Measurements from ENCODE around the gene SUCLG2.

The SUCLG2 gene

GRCh38 chr3:67402873-67403272, 251.5 kb downstream of the SUCLG2 start:
- no peaks in the 10 kb centered on the region for H3K27me3 ChIP-seq (replicated peaks; ENCODE audit: control insufficient read depth, insufficient read depth, low read length, poor library complexity, severe bottlenecking)
- H3K9me3 ChIP-seq (ENCODE audit: control insufficient read depth, low read length), result no peaks in the 10 kb centered on the region
- H3K36me3 ChIP-seq (ENCODE audit: control insufficient read depth, insufficient read depth, low read length), result peaks cover 14% of the 10 kb centered on the region
- no peak for DNase-seq
- no peak overlapping the region for H3K4me3 ChIP-seq (ENCODE audit: insufficient read depth, low read depth, low read length, poor library complexity, severe bottlenecking)
- H3K27ac ChIP-seq (ENCODE audit: insufficient read depth, low read length, poor library complexity, severe bottlenecking), result no peak overlapping the region
- H3K4me1 ChIP-seq (ENCODE audit: control insufficient read depth, insufficient read depth, low read length, poor library complexity, severe bottlenecking), result no peaks in the 10 kb centered on the region

- H3K27ac ChIP-seq (ENCODE audit: insufficient read depth, low read length, poor library complexity, severe bottlenecking), result no peak overlapping the region
- H3K4me3 ChIP-seq (ENCODE audit: insufficient read depth, low read depth, low read length, poor library complexity, severe bottlenecking), result no peak overlapping the region
- H3K9me3 ChIP-seq (ENCODE audit: control insufficient read depth, low read length), result no peaks in the 10 kb centered on the region
- H3K27me3 ChIP-seq (replicated peaks; ENCODE audit: control insufficient read depth, insufficient read depth, low read length, poor library complexity, severe bottlenecking), result no peaks in the 10 kb centered on the region
- peaks cover 14% of the 10 kb centered on the region for H3K36me3 ChIP-seq (ENCODE audit: control insufficient read depth, insufficient read depth, low read length)
- no peak for DNase-seq
- no peaks in the 10 kb centered on the region for H3K4me1 ChIP-seq (ENCODE audit: control insufficient read depth, insufficient read depth, low read length, poor library complexity, severe bottlenecking)
These were observed 252.5 kb downstream of the SUCLG2 start for GRCh38 chr3:67401921-67402320.

GRCh38 chr3:67400476-67400875, 253.9 kb downstream of the SUCLG2 start:
- no peaks in the 10 kb centered on the region for H3K27me3 ChIP-seq (replicated peaks; ENCODE audit: control insufficient read depth, insufficient read depth, low read length, poor library complexity, severe bottlenecking)
- no peaks in the 10 kb centered on the region for H3K9me3 ChIP-seq (ENCODE audit: control insufficient read depth, low read length)
- H3K4me1 ChIP-seq (ENCODE audit: control insufficient read depth, insufficient read depth, low read length, poor library complexity, severe bottlenecking), result no peaks in the 10 kb centered on the region
- no peak overlapping the region for H3K4me3 ChIP-seq (ENCODE audit: insufficient read depth, low read depth, low read length, poor library complexity, severe bottlenecking)
- H3K36me3 ChIP-seq (ENCODE audit: control insufficient read depth, insufficient read depth, low read length), result peaks cover 6% of the 10 kb centered on the region
- DNase-seq, result no peak
- H3K27ac ChIP-seq (ENCODE audit: insufficient read depth, low read length, poor library complexity, severe bottlenecking), result no peak overlapping the region

GRCh38 chr3:67389176-67389575, 265.2 kb downstream of the SUCLG2 start:
- no peak for DNase-seq
- Histone ChIP-seq H3K27me3 (replicated peaks; ENCODE audit: control insufficient read depth, insufficient read depth, low read length, poor library complexity, severe bottlenecking) (no peaks in the 10 kb centered on the region), H3K36me3 (ENCODE audit: control insufficient read depth, insufficient read depth, low read length) (peaks cover 9% of the 10 kb centered on the region)

GRCh38 chr3:67388738-67389137, 265.7 kb downstream of the SUCLG2 start:
- no peaks in the 10 kb centered on the region for H3K4me1 ChIP-seq (ENCODE audit: control insufficient read depth, insufficient read depth, low read length, poor library complexity, severe bottlenecking)
- no peak overlapping the region for H3K27ac ChIP-seq (ENCODE audit: insufficient read depth, low read length, poor library complexity, severe bottlenecking)
- H3K27me3 ChIP-seq (replicated peaks; ENCODE audit: control insufficient read depth, insufficient read depth, low read length, poor library complexity, severe bottlenecking), result no peaks in the 10 kb centered on the region
- no peak overlapping the region for H3K4me3 ChIP-seq (ENCODE audit: insufficient read depth, low read depth, low read length, poor library complexity, severe bottlenecking)
- DNase-seq, result no peak
- no peaks in the 10 kb centered on the region for H3K9me3 ChIP-seq (ENCODE audit: control insufficient read depth, low read length)
- peaks cover 9% of the 10 kb centered on the region for H3K36me3 ChIP-seq (ENCODE audit: control insufficient read depth, insufficient read depth, low read length)

More at GRCh38 chr3:67389176-67389575, 265.2 kb downstream of the SUCLG2 start:
- H3K9me3 ChIP-seq (ENCODE audit: control insufficient read depth, low read length), result no peaks in the 10 kb centered on the region
- H3K4me3 ChIP-seq (ENCODE audit: insufficient read depth, low read depth, low read length, poor library complexity, severe bottlenecking), result no peak overlapping the region
- H3K4me1 ChIP-seq (ENCODE audit: control insufficient read depth, insufficient read depth, low read length, poor library complexity, severe bottlenecking), result no peaks in the 10 kb centered on the region
- no peak overlapping the region for H3K27ac ChIP-seq (ENCODE audit: insufficient read depth, low read length, poor library complexity, severe bottlenecking)

GRCh38 chr3:67386451-67386850, 268.0 kb downstream of the SUCLG2 start:
- Histone ChIP-seq H3K9me3 (ENCODE audit: control insufficient read depth, low read length) (no peaks in the 10 kb centered on the region), H3K36me3 (ENCODE audit: control insufficient read depth, insufficient read depth, low read length) (peaks cover 9% of the 10 kb centered on the region)
- no peak for DNase-seq

GRCh38 chr3:67384760-67385397, 269.5 kb downstream of the SUCLG2 start:
- Histone ChIP-seq H3K27ac (ENCODE audit: insufficient read depth, low read length, poor library complexity, severe bottlenecking) (no peak overlapping the region), H3K9me3 (ENCODE audit: control insufficient read depth, low read length) (no peaks in the 10 kb centered on the region), H3K36me3 (ENCODE audit: control insufficient read depth, insufficient read depth, low read length) (peaks cover 12% of the 10 kb centered on the region), H3K27me3 (replicated peaks; ENCODE audit: control insufficient read depth, insufficient read depth, low read length, poor library complexity, severe bottlenecking) (no peaks in the 10 kb centered on the region), H3K4me3 (ENCODE audit: insufficient read depth, low read depth, low read length, poor library complexity, severe bottlenecking) (no peak overlapping the region), H3K4me1 (ENCODE audit: control insufficient read depth, insufficient read depth, low read length, poor library complexity, severe bottlenecking) (no peaks in the 10 kb centered on the region)
- DNase-seq, result peak in 1 of 3 donors; percentile 7

More at GRCh38 chr3:67386451-67386850, 268.0 kb downstream of the SUCLG2 start:
- Histone ChIP-seq H3K4me3 (ENCODE audit: insufficient read depth, low read depth, low read length, poor library complexity, severe bottlenecking) (no peak overlapping the region), H3K27ac (ENCODE audit: insufficient read depth, low read length, poor library complexity, severe bottlenecking) (no peak overlapping the region), H3K4me1 (ENCODE audit: control insufficient read depth, insufficient read depth, low read length, poor library complexity, severe bottlenecking) (no peaks in the 10 kb centered on the region), H3K27me3 (replicated peaks; ENCODE audit: control insufficient read depth, insufficient read depth, low read length, poor library complexity, severe bottlenecking) (no peaks in the 10 kb centered on the region)

- Histone ChIP-seq H3K4me1 (ENCODE audit: control insufficient read depth, insufficient read depth, low read length, poor library complexity, severe bottlenecking) (no peaks in the 10 kb centered on the region), H3K27ac (ENCODE audit: insufficient read depth, low read length, poor library complexity, severe bottlenecking) (no peak overlapping the region), H3K27me3 (replicated peaks; ENCODE audit: control insufficient read depth, insufficient read depth, low read length, poor library complexity, severe bottlenecking) (no peaks in the 10 kb centered on the region), H3K9me3 (ENCODE audit: control insufficient read depth, low read length) (no peaks in the 10 kb centered on the region), H3K4me3 (ENCODE audit: insufficient read depth, low read depth, low read length, poor library complexity, severe bottlenecking) (no peak overlapping the region), H3K36me3 (ENCODE audit: control insufficient read depth, insufficient read depth, low read length) (peaks cover 18% of the 10 kb centered on the region)
- no peak for DNase-seq
These were observed 270.4 kb downstream of the SUCLG2 start for GRCh38 chr3:67384016-67384415.

- Histone ChIP-seq H3K4me1 (ENCODE audit: control insufficient read depth, insufficient read depth, low read length, poor library complexity, severe bottlenecking) (no peaks in the 10 kb centered on the region), H3K4me3 (ENCODE audit: insufficient read depth, low read depth, low read length, poor library complexity, severe bottlenecking) (no peak overlapping the region), H3K27me3 (replicated peaks; ENCODE audit: control insufficient read depth, insufficient read depth, low read length, poor library complexity, severe bottlenecking) (no peaks in the 10 kb centered on the region), H3K27ac (ENCODE audit: insufficient read depth, low read length, poor library complexity, severe bottlenecking) (no peak overlapping the region), H3K9me3 (ENCODE audit: control insufficient read depth, low read length) (no peaks in the 10 kb centered on the region), H3K36me3 (ENCODE audit: control insufficient read depth, insufficient read depth, low read length) (peaks cover 16% of the 10 kb centered on the region)
- DNase-seq, result no peak
These were observed 271.0 kb downstream of the SUCLG2 start for GRCh38 chr3:67383379-67383778.

GRCh38 chr3:67382536-67382935, 271.9 kb downstream of the SUCLG2 start:
- Histone ChIP-seq H3K36me3 (ENCODE audit: control insufficient read depth, insufficient read depth, low read length) (peaks cover 9% of the 10 kb centered on the region), H3K27me3 (replicated peaks; ENCODE audit: control insufficient read depth, insufficient read depth, low read length, poor library complexity, severe bottlenecking) (no peaks in the 10 kb centered on the region), H3K4me1 (ENCODE audit: control insufficient read depth, insufficient read depth, low read length, poor library complexity, severe bottlenecking) (no peaks in the 10 kb centered on the region), H3K9me3 (ENCODE audit: control insufficient read depth, low read length) (no peaks in the 10 kb centered on the region), H3K4me3 (ENCODE audit: insufficient read depth, low read depth, low read length, poor library complexity, severe bottlenecking) (no peak overlapping the region), H3K27ac (ENCODE audit: insufficient read depth, low read length, poor library complexity, severe bottlenecking) (no peak overlapping the region)
- no peak for DNase-seq
